HEK293 (cell line): ENCODE data around the gene CACNB4.

Experiments used
- CTCF ChIA-PET: fragments of 350-600 bp; formaldehyde crosslinking; extraction: SDS; loops from one replicate; lab custom pipeline; 2021; ENCODE audit warnings: antibody characterized with exemption; lab: Yijun Ruan, JAX
- POLR2A ChIA-PET: fragments of 300-600 bp; formaldehyde crosslinking; extraction: SDS; loops from one replicate; lab custom pipeline; 2020; ENCODE audit warnings: antibody characterized with exemption, inconsistent platforms; lab: Yijun Ruan, JAX
- H3K27ac ChIP-seq: fragments of 200-500 bp; sonication (Bioruptor generic); 2 replicates; pipeline ENCODE4 v1.5.1; 2014; ENCODE audit warnings: low read depth, low read length, control low read depth, inconsistent platforms; ENCODE audit errors: extremely low read depth
- H3K36me3 ChIP-seq, 2 experiments: fragments of 200-500 bp in 1 of 2; sonication (Bioruptor generic) in 1 of 2; 1 replicate in 1 of 2; 2 replicates in 1 of 2; pipeline ENCODE4 v1.5.1; 2014 to 2017; ENCODE audit warnings: inconsistent platforms in 2 of 2, low read length in 2 of 2; ENCODE audit not compliant: control insufficient read depth in 2 of 2, insufficient read depth in 1 of 2
- H3K4me1 ChIP-seq: fragments of 200-500 bp; sonication (Bioruptor generic); 2 replicates; pipeline ENCODE4 v1.5.1; 2014; ENCODE audit warnings: mild to moderate bottlenecking, low read length, inconsistent platforms; ENCODE audit not compliant: control insufficient read depth, insufficient read depth
- H3K4me3 ChIP-seq: 2 replicates; pipeline ENCODE4 v1.5.1; 2011; ENCODE audit warnings: low read depth, mild to moderate bottlenecking, control low read depth, low read length, moderate library complexity
- H3K9me3 ChIP-seq: fragments of 200-500 bp; sonication (Bioruptor generic); 2 replicates; pipeline ENCODE4 v1.5.1; 2014; ENCODE audit warnings: low read depth, low read length, inconsistent platforms; ENCODE audit not compliant: control insufficient read depth, insufficient read depth
- KLF8 ChIP-seq: fragments of 450-650 bp; formaldehyde crosslinking; IDR thresholded peaks from 2 replicates; pipeline ENCODE4 v1.5.1; 2016; ENCODE audit warnings: missing biosample characterization, missing genetic modification characterization
- KLF9 ChIP-seq: fragments of 450-650 bp; formaldehyde crosslinking; IDR thresholded peaks from 2 replicates; pipeline ENCODE4 v1.5.1; 2016; ENCODE audit warnings: missing biosample characterization, missing genetic modification characterization, low read depth
- PATZ1 ChIP-seq: fragments of 450-650 bp; formaldehyde crosslinking; IDR thresholded peaks from 2 replicates; pipeline ENCODE4 v1.5.1; 2016; ENCODE audit warnings: missing biosample characterization, missing genetic modification characterization
- ZBTB6 ChIP-seq: fragments of 450-650 bp; formaldehyde crosslinking; IDR thresholded peaks from 2 replicates; pipeline ENCODE4 v1.5.1; 2017; ENCODE audit warnings: missing biosample characterization, missing genetic modification characterization
- ZNF174 ChIP-seq: fragments of 450-650 bp; formaldehyde crosslinking; IDR thresholded peaks from 2 replicates; pipeline ENCODE4 v1.5.0; 2017; ENCODE audit warnings: missing biosample characterization, mild to moderate bottlenecking, missing genetic modification characterization
- ZNF175 ChIP-seq: fragments of 450-650 bp; formaldehyde crosslinking; IDR thresholded peaks from 2 replicates; pipeline ENCODE4 v1.5.1; 2016; ENCODE audit warnings: missing biosample characterization, missing genetic modification characterization
- ZNF211 ChIP-seq: fragments of 450-650 bp; formaldehyde crosslinking; IDR thresholded peaks from 2 replicates; pipeline ENCODE4 v1.5.1; 2016; ENCODE audit warnings: low read depth, missing biosample characterization, missing genetic modification characterization
- ZNF223 ChIP-seq: fragments of 450-650 bp; formaldehyde crosslinking; IDR thresholded peaks from 2 replicates; pipeline ENCODE4 v1.5.1; 2016; ENCODE audit warnings: missing biosample characterization, missing genetic modification characterization
- ZNF248 ChIP-seq: fragments of 450-650 bp; formaldehyde crosslinking; IDR thresholded peaks from 2 replicates; pipeline ENCODE4 v1.5.1; 2017; ENCODE audit warnings: missing biosample characterization, missing genetic modification characterization
- ZNF341 ChIP-seq: fragments of 450-650 bp; formaldehyde crosslinking; IDR thresholded peaks from 2 replicates; pipeline ENCODE4; 2016; ENCODE audit warnings: low read depth, missing biosample characterization, missing genetic modification characterization
- ZNF362 ChIP-seq: fragments of 450-650 bp; formaldehyde crosslinking; IDR thresholded peaks from 2 replicates; pipeline ENCODE4 v1.5.1; 2016; ENCODE audit warnings: missing biosample characterization, missing genetic modification characterization
- ZNF488 ChIP-seq: fragments of 450-650 bp; formaldehyde crosslinking; IDR thresholded peaks from 2 replicates; pipeline ENCODE4 v1.5.1; 2016; ENCODE audit warnings: missing biosample characterization, missing genetic modification characterization
- ZNF521 ChIP-seq: fragments of 450-650 bp; formaldehyde crosslinking; IDR thresholded peaks from 2 replicates; pipeline ENCODE4 v1.5.1; 2017; ENCODE audit warnings: missing biosample characterization, mild to moderate bottlenecking, missing genetic modification characterization
- ZNF558 ChIP-seq: fragments of 450-650 bp; formaldehyde crosslinking; IDR thresholded peaks from 2 replicates; pipeline ENCODE4 v1.5.1; 2016; ENCODE audit warnings: missing biosample characterization, missing genetic modification characterization
- ZNF623 ChIP-seq: fragments of 450-650 bp; formaldehyde crosslinking; IDR thresholded peaks from 2 replicates; pipeline ENCODE4 v1.5.1; 2016; ENCODE audit warnings: missing biosample characterization, missing genetic modification characterization
- ZNF645 ChIP-seq: fragments of 450-650 bp; formaldehyde crosslinking; IDR thresholded peaks from 2 replicates; pipeline ENCODE4; 2016; ENCODE audit warnings: missing biosample characterization, missing genetic modification characterization
- ZNF660 ChIP-seq: fragments of 450-650 bp; IDR thresholded peaks from 2 replicates; pipeline ENCODE4 v1.5.1; 2018; ENCODE audit warnings: missing biosample characterization, mild to moderate bottlenecking, missing genetic modification characterization
- ZNF707 ChIP-seq: fragments of 450-650 bp; formaldehyde crosslinking; IDR thresholded peaks from 2 replicates; pipeline ENCODE4 v1.5.1; 2016; ENCODE audit warnings: missing biosample characterization, missing genetic modification characterization
- ZSCAN5A ChIP-seq: fragments of 450-650 bp; formaldehyde crosslinking; IDR thresholded peaks from 2 replicates; pipeline ENCODE4 v1.5.1; 2016; ENCODE audit warnings: missing biosample characterization, missing genetic modification characterization

Gene CACNB4

GRCh38 chr2:151872463-151872862 is 226.4 kb downstream of the CACNB4 start:
- Histone ChIP-seq H3K36me3 (peaks cover 0 to 32% of the 10 kb centered on the region in 2 experiments; a peak in 1 of 3 replicates), H3K4me1 (no peaks in the 10 kb centered on the region), H3K27ac (no peak overlapping the region), H3K4me3 (no peak overlapping the region), H3K9me3 (no peaks in the 10 kb centered on the region)
- TF ChIP-seq PATZ1 (tag by site-specific recombination) (no peak), ZNF645 (tag by site-specific recombination) (no peak), ZSCAN5A (tag by site-specific recombination) (no peak), ZNF362 (tag by site-specific recombination) (no peak), ZNF488 (tag by site-specific recombination) (no peak), ZNF211 (no peak), ZNF248 (tag by site-specific recombination) (no peak), ZBTB6 (no peak)
- ChIA-PET POLR2A (no interaction called here), CTCF (interaction anchor here (0.7 kb wide), 1 partner anchor 23 kb away, joined by 3 read pairs; no protein-coding TSS in a partner anchor)

GRCh38 chr2:151869291-151869690 is 229.6 kb downstream of the CACNB4 start:
- H3K9me3 ChIP-seq = no peaks in the 10 kb centered on the region
- TF ChIP-seq ZNF521 (tag by site-specific recombination) (no peak), ZNF341 (tag by site-specific recombination) (no peak), ZNF623 (tag by site-specific recombination) (no peak)
- H3K4me3 ChIP-seq = no peak overlapping the region
- ChIA-PET CTCF (no interaction called here), POLR2A (no interaction called here)
- H3K4me1 ChIP-seq = no peaks in the 10 kb centered on the region
- H3K27ac ChIP-seq = no peak overlapping the region
- H3K36me3 ChIP-seq = peaks cover 0 to 27% of the 10 kb centered on the region in 2 experiments; a peak in 1 of 3 replicates

- CTCF ChIA-PET = no interaction called here
- TF ChIP-seq KLF9 (tag by site-specific recombination) = no peak
- no peak for TF ChIP-seq ZNF623 (tag by site-specific recombination)
- TF ChIP-seq PATZ1 (tag by site-specific recombination) = no peak
- no peak for TF ChIP-seq ZNF660
- TF ChIP-seq KLF8 (tag by site-specific recombination) = no peak
- no peak for TF ChIP-seq ZNF174 (tag by site-specific recombination)
- TF ChIP-seq ZNF223 (tag by site-specific recombination) = no peak
- no peak for TF ChIP-seq ZNF558 (tag by site-specific recombination)
- TF ChIP-seq ZNF175 (tag by site-specific recombination) = no peak
- TF ChIP-seq ZNF707 (tag by site-specific recombination) = no peak
- no peak for TF ChIP-seq ZNF645 (tag by site-specific recombination)
These were observed 236.1 kb downstream of the CACNB4 start for GRCh38 chr2:151862700-151863099.

More at GRCh38 chr2:151862700-151863099, 236.1 kb downstream of the CACNB4 start:
- Histone ChIP-seq H3K27ac (no peak overlapping the region), H3K4me3 (no peak overlapping the region), H3K36me3 (no peaks in the 10 kb centered on the region), H3K9me3 (no peaks in the 10 kb centered on the region), H3K4me1 (no peaks in the 10 kb centered on the region)
- POLR2A ChIA-PET = no interaction called here
